HG03025 (cell line): ENCODE measurements around the gene IGSF9.

Source experiments
- ATAC-seq: cut with Tn5 transposase; IDR thresholded peaks from one replicate; pipeline ENCODE4 v1.9.1; 2021; ENCODE audit warnings: mild to moderate bottlenecking, moderate library complexity; ENCODE audit not compliant: unreplicated experiment, low FRiP score

The IGSF9 gene

DNA sequence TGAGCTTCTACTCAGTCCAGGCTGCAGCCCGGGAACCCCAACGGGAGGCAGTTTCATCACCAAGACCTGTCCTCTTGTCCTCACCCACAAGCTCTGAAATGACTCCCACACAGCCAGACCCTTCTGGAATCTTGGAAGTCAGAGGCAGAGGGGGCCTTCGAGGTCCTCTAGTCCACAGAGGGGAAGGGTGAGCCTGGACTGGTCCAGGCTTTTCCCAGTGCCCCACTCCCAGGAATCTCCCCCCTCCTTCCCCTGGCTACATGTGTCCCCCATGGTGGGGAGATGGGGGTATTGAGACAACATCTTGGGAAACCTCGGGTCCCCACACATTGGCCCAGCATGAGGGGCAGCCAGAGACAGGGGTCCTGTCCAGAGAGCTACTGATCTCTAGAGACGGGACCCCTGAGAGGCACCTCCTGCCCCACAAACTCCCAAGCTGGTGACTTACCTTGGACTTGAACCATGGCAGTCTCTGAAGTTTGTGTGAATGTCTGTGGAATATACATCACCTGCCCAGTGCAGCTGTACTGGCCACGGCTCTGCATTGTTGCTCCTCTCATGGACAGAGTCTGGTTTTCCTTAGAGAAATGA is 28.0 kb upstream of the IGSF9 start:
- no peak for ATAC-seq

DNA sequence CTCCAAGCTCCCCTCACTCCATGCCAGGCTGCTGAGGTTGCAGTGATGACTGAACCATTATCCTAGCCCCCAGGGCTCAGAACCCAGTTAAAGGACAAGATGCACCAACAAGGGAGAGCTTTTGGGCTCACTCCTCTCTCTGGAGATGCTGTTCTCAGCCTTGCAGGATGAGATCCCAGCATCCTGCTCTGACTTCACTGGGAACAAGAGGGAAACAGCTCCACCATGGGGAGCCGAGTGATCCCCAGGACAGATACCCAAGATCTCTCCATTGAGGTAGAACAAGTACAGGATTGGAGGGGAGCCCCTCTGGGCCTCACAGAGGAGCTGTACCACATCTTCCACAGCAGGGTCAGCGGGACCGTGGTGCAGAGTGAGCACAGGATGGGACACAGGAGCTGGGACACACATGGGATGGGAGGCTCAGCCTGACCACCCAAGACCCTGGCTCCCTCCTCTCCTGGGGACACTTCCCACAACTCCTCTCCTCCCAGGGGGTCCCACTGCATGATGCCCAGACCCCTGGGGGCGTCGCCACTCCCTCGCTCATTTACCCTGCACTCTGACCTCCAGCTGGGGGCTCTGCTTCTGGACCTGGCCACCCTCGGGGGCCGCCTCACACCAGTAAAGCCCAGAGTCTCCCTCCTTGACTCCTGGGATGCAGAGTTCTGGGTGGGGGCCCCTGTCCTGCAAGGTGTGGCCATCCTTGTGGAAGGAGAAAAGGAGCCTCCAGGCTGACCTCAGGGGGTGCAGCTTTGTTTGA is 27.2 kb upstream of the IGSF9 start:
- no peak for ATAC-seq

DNA sequence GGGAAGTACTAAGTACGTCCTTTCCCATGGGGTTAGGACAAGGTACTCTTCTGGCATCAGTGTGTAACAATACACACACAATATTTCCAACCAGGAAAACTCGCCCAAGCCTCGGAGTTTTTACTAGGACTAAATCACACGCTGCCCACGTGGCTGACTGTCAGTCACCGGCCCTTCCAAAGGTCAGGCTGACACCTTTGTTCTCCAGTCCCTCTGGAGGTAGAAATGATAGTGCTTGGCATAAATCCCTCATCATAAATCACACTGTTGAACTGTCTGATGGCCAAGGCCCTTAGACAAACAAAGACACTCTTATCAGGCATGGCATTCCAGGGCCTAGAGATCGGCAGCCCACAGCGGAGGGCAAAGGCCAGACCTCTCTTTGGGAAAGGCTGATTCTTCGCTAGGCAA is 25.5 kb upstream of the IGSF9 start:
- ATAC-seq = no peak

DNA sequence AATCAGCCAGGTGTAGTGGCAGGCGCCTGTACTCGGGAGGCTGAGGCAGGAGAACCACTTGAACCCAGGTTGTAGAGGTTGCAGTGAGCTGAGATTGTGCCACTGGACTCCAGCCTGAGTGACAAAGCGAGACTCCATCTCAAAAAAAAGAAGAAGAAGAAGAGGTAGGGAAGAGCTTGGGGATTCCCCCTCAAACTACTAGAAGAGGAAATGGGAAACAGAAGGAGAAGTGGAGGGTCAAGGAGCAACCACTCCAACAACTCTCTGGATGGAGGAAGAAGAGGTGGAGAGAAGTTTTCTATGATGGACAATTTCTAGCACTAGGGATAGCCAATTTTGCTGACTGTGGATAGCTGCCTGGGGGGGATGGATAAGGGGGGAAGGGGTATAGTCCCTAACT is 23.5 kb upstream of the IGSF9 start:
- no peak for ATAC-seq

DNA sequence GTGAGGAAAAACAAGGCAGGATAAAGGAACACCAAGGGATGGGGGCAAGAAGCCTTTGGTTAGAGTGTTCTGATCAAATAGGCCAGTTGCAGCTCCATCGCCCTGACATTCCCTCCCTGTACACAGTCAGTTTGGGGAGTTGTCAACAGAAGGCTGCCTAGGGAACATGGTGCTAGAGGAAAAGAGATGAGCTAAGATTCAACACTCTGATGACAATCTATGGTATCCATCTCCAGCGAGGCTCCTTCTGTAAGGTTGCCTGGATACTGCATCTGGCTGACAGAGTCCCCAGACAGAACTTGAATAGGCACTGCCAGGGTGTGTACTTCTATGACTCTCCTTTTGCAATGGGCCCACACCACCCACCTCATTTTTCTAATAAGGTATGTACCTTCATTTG is 19.9 kb upstream of the IGSF9 start:
- ATAC-seq = no peak

GRCh38 chr1:159964144-159964543 is 18.7 kb upstream of the IGSF9 start:
- no peak for ATAC-seq

DNA sequence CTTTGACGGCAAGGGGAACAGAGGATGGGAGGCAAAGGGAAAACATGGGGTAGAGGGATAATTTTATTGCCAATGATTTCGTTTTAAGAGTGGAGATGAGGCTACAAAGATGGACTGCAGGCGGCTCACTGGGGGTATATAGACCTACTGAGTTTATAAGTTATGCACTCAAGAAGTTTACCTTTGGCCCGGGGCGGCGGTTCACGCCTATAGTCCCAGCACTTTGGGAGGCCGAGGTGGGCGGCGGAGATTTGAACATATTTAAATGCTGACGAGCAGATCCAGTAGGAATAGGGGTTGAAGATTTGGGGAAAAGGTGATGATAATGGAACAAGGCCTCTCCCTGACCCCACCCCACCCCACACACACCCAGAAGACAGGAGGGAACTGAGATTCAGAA is 16.8 kb upstream of the IGSF9 start:
- no peak for ATAC-seq

GRCh38 chr1:159961636-159962035 is 16.2 kb upstream of the IGSF9 start:
- ATAC-seq = no peak

DNA sequence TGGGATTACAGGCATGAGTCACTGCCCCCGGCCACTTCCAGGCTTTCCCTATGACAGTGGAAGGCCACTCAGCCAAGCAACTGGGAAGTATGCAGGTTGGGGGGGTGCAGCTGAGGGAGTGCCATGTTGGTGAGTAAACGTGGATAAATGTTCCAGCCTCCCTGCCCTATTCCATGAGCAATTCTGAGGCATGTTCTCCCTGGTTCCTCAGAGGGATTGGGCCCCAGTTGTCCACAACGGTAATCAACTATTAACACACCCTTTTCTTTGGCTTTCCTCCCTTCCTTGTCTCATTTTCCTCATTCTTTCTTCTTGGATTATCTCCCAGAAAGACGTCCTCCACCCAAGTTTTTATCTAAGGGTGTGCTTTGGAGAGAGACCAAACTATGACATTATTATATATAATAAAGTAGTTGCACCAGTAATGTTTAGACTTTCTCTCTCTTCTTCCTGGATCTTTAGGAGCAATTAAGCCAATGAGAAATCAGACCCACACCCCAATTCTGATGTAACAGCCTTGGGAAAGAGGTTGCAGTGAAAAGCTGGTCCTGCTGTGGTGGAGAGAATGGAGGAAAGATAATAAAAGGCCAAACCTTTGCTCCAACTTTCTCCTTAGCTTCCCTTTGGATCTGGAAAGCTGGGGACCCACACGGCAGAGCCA is 15.4 kb upstream of the IGSF9 start:
- ATAC-seq = no peak

DNA sequence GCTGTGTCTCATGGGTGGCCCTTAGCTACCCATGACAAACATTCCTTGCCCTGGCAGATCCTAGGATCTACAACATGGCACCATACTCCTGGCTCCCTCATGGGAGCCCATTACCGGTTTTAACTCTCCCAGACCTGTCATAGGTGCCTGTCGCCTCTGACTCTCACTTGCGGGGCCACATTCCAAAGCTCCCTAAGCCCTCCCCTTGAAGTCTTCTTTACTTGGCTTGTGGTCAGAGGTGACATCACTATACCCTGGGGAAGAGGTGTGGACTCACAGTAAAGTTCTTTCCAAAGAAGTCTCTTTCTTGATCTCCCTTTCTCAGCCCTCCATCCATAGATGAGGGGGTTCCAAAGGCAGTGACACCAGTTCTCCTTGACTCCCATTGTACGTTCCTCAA is 14.0 kb upstream of the IGSF9 start:
- ATAC-seq = no peak

- ATAC-seq = no peak
These were observed 13.4 kb upstream of the IGSF9 start for GRCh38 chr1:159958719-159959380.

DNA sequence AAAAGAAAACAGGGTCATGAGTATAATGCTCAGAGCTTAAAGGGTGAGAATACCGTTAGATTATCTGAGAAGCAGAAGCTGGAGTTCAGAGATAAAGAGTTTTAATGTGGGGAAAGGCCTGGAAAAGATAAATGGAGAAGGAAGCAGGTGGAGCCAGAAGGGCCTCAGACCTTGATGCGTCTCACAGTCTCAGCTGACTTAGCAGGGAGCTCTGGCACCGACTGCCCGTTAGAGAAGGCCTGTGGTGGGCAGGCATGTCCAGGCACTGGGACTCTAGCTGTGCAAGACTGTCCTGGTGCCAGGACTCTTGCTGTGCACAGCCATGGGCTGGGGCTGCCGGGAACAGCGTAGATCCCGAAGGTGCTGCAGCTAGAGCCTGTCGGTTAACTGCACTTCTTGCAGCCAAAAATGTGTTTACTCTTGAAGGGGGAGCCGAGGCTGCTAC is 12.4 kb upstream of the IGSF9 start:
- no peak for ATAC-seq

DNA sequence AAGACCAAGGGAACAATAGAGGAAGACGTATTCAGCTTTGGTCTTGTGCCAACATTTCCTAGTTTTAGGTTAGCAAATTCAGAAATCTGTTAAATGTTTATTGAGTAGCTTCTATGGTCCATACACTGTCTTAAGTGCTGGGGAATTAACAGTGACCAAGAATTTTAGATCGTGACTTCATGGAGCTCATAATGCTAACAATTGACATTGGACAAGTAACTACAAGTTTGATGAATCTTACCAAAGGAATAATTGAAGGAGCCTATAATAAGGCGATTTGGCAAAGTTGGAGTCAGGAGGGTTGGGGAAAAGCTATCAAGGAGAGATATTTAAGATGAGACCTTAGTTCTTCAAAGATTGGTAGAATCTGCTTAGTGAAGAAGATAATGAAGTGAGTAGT is 10.0 kb upstream of the IGSF9 start:
- ATAC-seq = no peak

GRCh38 chr1:159953536-159954515 is 8.4 kb upstream of the IGSF9 start, which contains the start of gene SLAMF9:
Gene SLAMF9, minus strand, starts transcription at chr1:159954237. Its CDS starts 100 bp downstream, at chr1:159954137.
- no peak for ATAC-seq

GRCh38 chr1:159952932-159953331 is 7.5 kb upstream of the IGSF9 start:
- ATAC-seq = no peak

DNA sequence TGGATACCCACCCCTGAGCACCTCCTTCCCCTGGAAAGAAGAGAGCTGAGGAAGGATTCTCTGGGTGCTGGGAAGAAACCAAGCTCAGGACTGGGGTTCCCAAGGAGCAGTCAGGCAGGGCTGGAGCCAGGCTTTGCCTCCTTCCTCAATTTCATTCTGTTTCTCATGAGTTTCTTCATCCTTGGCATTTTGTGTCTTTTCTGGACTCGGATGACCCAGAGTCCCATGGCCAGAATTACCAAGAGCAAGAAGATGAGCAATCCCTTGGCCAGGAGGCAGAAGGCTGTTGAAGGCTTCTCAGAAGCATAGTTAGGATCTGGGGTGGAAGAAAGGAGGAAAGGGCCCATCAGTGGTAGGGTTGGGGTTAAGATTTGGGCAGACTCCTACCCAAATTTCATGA is 6.1 kb upstream of the IGSF9 start:
- ATAC-seq = no peak

DNA sequence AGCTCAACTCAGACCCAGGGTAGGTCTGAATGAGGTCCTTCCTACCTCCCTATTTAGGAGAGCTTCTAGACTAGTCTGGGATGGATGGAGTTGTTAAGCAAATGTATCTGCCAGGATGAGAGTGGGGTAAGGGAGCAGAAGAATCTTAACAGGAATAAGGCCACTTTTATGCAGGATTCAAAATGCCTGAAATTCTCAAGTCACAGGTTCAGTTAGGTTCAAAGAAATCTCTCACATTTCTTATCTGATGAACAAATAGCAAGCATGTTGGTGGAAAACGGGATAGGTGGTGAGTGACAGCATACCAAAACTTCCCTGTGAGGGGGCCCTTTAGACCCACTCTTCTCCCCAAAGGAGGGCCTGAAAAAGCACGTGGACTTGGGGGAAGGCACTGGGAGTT is 5.6 kb upstream of the IGSF9 start:
- no peak for ATAC-seq

DNA sequence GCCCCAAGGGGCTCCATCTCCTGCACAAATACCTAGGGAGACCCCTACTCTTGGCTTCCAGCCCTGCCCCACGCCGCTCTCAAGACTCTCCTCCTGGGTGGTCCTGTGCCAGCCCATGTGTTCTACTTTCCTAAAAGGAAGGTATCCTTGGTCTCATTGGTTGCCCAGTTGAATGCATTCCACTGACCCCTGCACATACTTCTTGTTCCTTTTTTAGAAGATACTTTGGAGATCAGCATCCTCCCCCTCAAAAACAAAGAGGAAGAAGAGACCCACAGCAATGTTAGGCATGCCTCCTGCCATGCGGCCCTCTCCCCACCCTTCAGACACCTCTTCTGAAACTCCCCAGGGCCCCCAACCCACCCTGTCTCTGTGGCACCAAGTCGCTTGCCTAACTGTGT is 4.6 kb upstream of the IGSF9 start:
- no peak for ATAC-seq

DNA sequence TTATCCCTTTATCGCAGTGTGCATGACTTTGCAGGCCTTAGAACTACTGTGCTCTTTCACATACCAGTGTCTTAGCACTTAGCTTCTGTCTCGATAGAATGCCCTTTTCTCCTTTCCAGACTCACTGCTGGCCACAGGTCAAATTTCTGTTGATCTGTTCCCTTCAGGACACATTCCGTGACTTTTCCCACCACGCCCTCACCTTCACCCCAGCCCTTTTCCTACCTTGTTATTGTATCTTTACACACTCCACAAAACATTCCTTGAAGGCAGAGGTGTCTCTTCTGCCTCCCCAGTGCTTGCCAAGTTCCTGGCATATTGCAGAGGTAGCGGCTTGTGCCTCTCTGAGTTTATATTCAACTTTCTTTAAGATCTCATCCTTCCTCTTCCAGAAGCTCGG is 3.7 kb upstream of the IGSF9 start:
- ATAC-seq = no peak

DNA sequence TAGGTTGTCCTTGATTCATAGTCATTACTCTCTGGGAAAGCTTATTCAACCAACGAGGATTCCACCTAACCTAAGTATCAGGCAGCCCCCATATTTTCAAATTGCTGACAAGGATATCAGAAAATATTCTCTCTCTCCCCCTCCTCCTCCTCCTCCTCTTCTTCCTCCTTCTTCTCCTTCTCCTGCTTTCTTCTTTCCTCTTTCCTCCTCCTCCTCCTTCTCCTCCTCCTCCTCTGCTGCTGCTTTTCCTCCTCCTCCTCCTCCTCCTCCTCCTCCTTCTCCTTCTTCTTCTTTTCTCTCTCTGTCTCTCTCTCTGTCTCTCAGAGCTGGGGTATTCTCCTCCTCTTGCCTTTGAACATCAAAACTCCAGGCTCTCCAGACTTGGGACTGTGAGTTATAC is 2.5 kb upstream of the IGSF9 start:
- ATAC-seq = no peak
